ENCODE measurements around the gene PPP4R3A. TPM values are rescaled to one million over a fixed set of nuclear protein-coding genes. Genes with fewer than 3 reads are reported as not detected.
"Not testable (repeated sequence)": the region's sequence is repeated elsewhere in the genome, so short reads cannot be mapped to it uniquely, and the experiment has no call there.

Gene PPP4R3A
- 69.0 TPM for total RNA-seq
- polyA plus RNA-seq (ENCODE audit: insufficient read depth in 1 of 8, insufficient read length in 8 of 8, low replicate concordance in 1 of 8): 10 to 100 TPM; 54.5 to 76.0 (median 68.2) TPM
- long read RNA-seq, donor 1, full-length matches to known transcripts: 4 of 4 reads
- long read RNA-seq, donor 1, partial matches to known transcripts: 0 of 4 reads
- long read RNA-seq, donor 1, other reads (novel, unspliced or antisense): 0 of 4 reads
- long read RNA-seq, donor 2, partial matches to known transcripts: 0 of 1 reads
- long read RNA-seq, donor 2, other reads (novel, unspliced or antisense): 0 of 1 reads
- long read RNA-seq, donor 3, full-length matches to known transcripts: 10 of 10 reads
- long read RNA-seq, donor 3, partial matches to known transcripts: 0 of 10 reads
- long read RNA-seq, donor 3, other reads (novel, unspliced or antisense): 0 of 10 reads
- long read RNA-seq, donor 4, partial matches to known transcripts: 0 of 1 reads
- long read RNA-seq, donor 4, other reads (novel, unspliced or antisense): 0 of 1 reads
- long read RNA-seq, donor 5, full-length matches to known transcripts: 7 of 12 reads
- long read RNA-seq, donor 5, partial matches to known transcripts: 5 of 12 reads
- long read RNA-seq, donor 5, other reads (novel, unspliced or antisense): 0 of 12 reads
- long read RNA-seq, donor 6, full-length matches to known transcripts: 10 of 10 reads
- long read RNA-seq, donor 6, partial matches to known transcripts: 0 of 10 reads
- long read RNA-seq, donor 6, other reads (novel, unspliced or antisense): 0 of 10 reads
- long read RNA-seq, donor 7, partial matches to known transcripts: 0 of 5 reads
- long read RNA-seq, donor 7, other reads (novel, unspliced or antisense): 0 of 5 reads
- long read RNA-seq, donor 8, full-length matches to known transcripts: 3 of 3 reads
- long read RNA-seq, donor 8, partial matches to known transcripts: 0 of 3 reads
- long read RNA-seq, donor 8, other reads (novel, unspliced or antisense): 0 of 3 reads
- long read RNA-seq, donor 9: 0 reads
- long read RNA-seq, donor 10, full-length matches to known transcripts: 5 of 5 reads
- long read RNA-seq, donor 10, partial matches to known transcripts: 0 of 5 reads
- long read RNA-seq, donor 10, other reads (novel, unspliced or antisense): 0 of 5 reads
- long read RNA-seq, donor 11, partial matches to known transcripts: 0 of 1 reads
- long read RNA-seq, donor 11, other reads (novel, unspliced or antisense): 0 of 1 reads

DNA sequence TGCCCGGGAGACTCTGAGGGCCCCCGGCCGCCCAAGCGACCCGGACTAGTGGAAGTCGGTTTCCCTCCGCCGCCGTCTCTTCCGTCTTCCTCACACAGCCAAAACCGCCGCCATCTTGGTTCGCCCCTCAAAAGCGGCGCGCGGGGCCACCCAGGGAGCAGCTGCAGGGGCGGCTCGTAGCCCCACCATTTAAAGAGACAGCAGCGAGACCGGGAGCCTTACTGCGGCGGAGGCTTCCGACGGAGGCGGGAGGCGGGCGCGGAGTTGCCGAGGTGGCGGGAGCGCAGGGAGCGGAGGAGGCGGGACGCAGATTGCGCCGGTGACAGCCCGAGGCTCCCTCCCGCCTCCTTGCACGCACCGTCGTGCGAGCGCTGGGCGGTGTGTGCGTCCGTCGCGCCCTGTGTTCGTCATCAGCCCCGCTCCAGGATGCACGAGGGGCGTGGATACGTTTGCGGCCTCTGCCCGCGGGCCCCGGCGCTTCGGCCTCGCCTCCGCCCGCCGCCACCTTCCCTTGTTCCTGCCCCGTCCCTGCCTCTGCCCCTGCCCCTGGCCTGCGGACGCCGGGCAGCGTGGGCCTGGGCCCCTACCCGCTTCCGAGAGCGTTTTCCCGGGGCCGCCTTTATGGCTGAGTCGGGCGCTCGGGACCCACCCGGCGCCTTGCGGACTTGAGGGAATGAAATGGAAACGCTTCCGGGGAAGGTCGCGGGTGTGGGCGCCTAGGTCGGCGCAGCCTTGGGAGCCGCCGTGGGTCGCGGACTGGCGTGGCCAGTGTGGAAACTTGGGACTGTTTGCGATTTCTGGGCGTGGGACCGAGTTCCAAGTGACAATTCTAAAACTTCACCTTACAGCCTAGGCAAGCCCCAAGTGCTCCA lies at the start of gene PPP4R3A:
TSS of gene PPP4R3A (minus strand) at position 140 of the 872 bp plus-strand sequence. CDS start 663 bp downstream, outside the sequence.
- under 1% methylated on average over 85 of the region's 95 CpGs for WGBS (ENCODE audit: insufficient coverage)
- H3K9me3 ChIP-seq (replicated peaks; ENCODE audit: control insufficient read depth, low read depth, low read length): no peaks in the 10 kb centered on the region
- no peaks in the 10 kb centered on the region for H3K4me1 ChIP-seq (ENCODE audit: control insufficient read depth, insufficient read depth, low read length)
- H3K27me3 ChIP-seq (ENCODE audit: control insufficient read depth, insufficient read depth, low read length): no peaks in the 10 kb centered on the region
- peak within 1 kb of the TSS; percentile 99 for H3K27ac ChIP-seq (ENCODE audit: low read length)
- H3K4me3 ChIP-seq (ENCODE audit: low read length): peak within 1 kb of the TSS; percentile 80
- peaks cover 4% of the 10 kb centered on the region for H3K36me3 ChIP-seq (ENCODE audit: control insufficient read depth, insufficient read depth, low read length)
- DNase-seq: peak; percentile 98

GRCh38 chr14:91555531-91555930 lies 45.4 kb upstream of the PPP4R3A start:
- DNase-seq: no peak
- no peaks in the 10 kb centered on the region for H3K9me3 ChIP-seq (replicated peaks; ENCODE audit: control insufficient read depth, low read depth, low read length)
- WGBS (ENCODE audit: insufficient coverage): no CpG with 5 or more reads among the region's 2 CpGs
- no peak overlapping the region for H3K4me3 ChIP-seq (ENCODE audit: low read length)
- no peak overlapping the region for H3K27ac ChIP-seq (ENCODE audit: low read length)
- no peaks in the 10 kb centered on the region for H3K27me3 ChIP-seq (ENCODE audit: control insufficient read depth, insufficient read depth, low read length)
- no peaks in the 10 kb centered on the region for H3K4me1 ChIP-seq (ENCODE audit: control insufficient read depth, insufficient read depth, low read length)
- no peaks in the 10 kb centered on the region for H3K36me3 ChIP-seq (ENCODE audit: control insufficient read depth, insufficient read depth, low read length)

- DNase-seq: no peak
- Histone ChIP-seq H3K4me3 (ENCODE audit: low read length) (no peak overlapping the region), H3K27ac (ENCODE audit: low read length) (no peak overlapping the region), H3K36me3 (ENCODE audit: control insufficient read depth, insufficient read depth, low read length) (no peaks in the 10 kb centered on the region), H3K4me1 (ENCODE audit: control insufficient read depth, insufficient read depth, low read length) (no peaks in the 10 kb centered on the region), H3K9me3 (replicated peaks; ENCODE audit: control insufficient read depth, low read depth, low read length) (no peaks in the 10 kb centered on the region), H3K27me3 (ENCODE audit: control insufficient read depth, insufficient read depth, low read length) (no peaks in the 10 kb centered on the region)
- 88% methylated on average over 9 of the region's 11 CpGs for WGBS (ENCODE audit: insufficient coverage)
Observed at GRCh38 chr14:91554535-91555332, 44.6 kb upstream of the PPP4R3A start.

DNA sequence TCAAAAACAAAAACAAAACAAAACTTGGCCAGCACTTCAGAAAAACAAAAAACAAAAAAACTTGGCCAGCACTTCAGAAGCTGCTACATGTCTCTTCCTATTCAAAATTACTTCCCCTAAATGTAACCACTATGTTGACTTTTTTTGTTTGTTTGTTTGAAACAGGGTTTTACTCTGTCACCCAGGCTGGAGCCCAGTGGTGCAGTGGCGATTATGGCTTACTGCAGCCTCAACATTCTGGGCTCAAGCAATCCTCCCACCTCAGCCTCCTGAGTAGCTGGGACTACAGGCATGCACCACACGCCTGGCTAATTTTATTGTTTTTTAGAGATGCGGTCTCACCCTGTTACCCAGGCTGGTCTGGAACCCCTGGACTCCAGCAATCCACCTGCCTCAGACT lies 38.0 kb upstream of the PPP4R3A start:
- WGBS (ENCODE audit: insufficient coverage): 86% methylated on average over 2 of the region's 3 CpGs
- Histone ChIP-seq H3K4me3 (ENCODE audit: low read length) (no peak overlapping the region), H3K27me3 (ENCODE audit: control insufficient read depth, insufficient read depth, low read length) (no peaks in the 10 kb centered on the region), H3K36me3 (ENCODE audit: control insufficient read depth, insufficient read depth, low read length) (no peaks in the 10 kb centered on the region), H3K27ac (ENCODE audit: low read length) (no peak overlapping the region), H3K4me1 (ENCODE audit: control insufficient read depth, insufficient read depth, low read length) (no peaks in the 10 kb centered on the region), H3K9me3 (replicated peaks; ENCODE audit: control insufficient read depth, low read depth, low read length) (no peaks in the 10 kb centered on the region)
- DNase-seq: no peak

DNA sequence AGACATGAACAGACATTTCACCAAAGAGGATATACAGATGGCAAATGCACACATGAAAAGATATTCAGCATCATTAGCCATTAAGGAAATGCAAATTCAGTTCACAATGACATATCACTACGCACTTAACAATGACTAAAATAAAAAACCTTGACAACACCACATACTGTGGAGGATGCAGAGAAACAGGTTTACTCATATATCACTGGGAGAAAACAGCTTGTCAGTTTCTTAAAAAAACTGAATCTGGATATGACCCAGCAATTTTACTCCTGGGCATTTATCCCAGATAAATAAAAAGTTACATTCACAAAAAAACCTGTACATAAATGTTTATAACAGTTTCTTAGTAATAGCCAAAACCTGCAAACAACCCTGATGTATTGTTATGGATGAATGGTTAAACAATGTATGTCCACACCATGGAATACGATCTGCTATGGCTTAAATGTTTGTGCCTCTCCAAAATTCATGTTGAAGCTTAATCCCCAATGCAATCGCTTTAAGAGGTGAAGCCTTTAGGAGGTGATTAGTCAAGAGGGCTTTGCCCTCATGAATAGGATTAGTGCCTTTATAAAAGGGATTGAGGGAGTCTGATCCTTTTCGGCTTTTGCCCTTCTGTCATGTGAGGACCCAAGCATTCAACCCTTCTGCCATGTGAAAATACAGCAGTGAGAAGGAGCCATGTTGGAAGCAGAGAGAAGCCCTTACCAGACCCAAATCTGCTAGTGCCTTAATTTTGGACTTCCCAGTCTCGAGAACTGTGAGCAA lies 36.0 kb upstream of the PPP4R3A start:
- no CpG with 5 or more reads among the region's 5 CpGs for WGBS (ENCODE audit: insufficient coverage)
- Histone ChIP-seq H3K9me3 (replicated peaks; ENCODE audit: control insufficient read depth, low read depth, low read length) (no peaks in the 10 kb centered on the region), H3K27ac (ENCODE audit: low read length) (no peak overlapping the region), H3K27me3 (ENCODE audit: control insufficient read depth, insufficient read depth, low read length) (no peaks in the 10 kb centered on the region), H3K36me3 (ENCODE audit: control insufficient read depth, insufficient read depth, low read length) (no peaks in the 10 kb centered on the region), H3K4me1 (ENCODE audit: control insufficient read depth, insufficient read depth, low read length) (no peaks in the 10 kb centered on the region), H3K4me3 (ENCODE audit: low read length) (no peak overlapping the region)
- DNase-seq: no peak

- DNase-seq: no peak
- H3K4me3 ChIP-seq (ENCODE audit: low read length): no peak overlapping the region
Observed at GRCh38 chr14:91545204-91545603, 35.1 kb upstream of the PPP4R3A start.

GRCh38 chr14:91536327-91536726 lies 26.2 kb upstream of the PPP4R3A start:
- no peaks in the 10 kb centered on the region for H3K36me3 ChIP-seq (ENCODE audit: control insufficient read depth, insufficient read depth, low read length)
- no peak for DNase-seq
- H3K27ac ChIP-seq (ENCODE audit: low read length): no peak overlapping the region
- H3K4me3 ChIP-seq (ENCODE audit: low read length): no peak overlapping the region
- no peaks in the 10 kb centered on the region for H3K4me1 ChIP-seq (ENCODE audit: control insufficient read depth, insufficient read depth, low read length)
- no peaks in the 10 kb centered on the region for H3K27me3 ChIP-seq (ENCODE audit: control insufficient read depth, insufficient read depth, low read length)
- H3K9me3 ChIP-seq (replicated peaks; ENCODE audit: control insufficient read depth, low read depth, low read length): no peaks in the 10 kb centered on the region
- WGBS (ENCODE audit: insufficient coverage): 93% methylated on average over 2 of the region's 3 CpGs

More at GRCh38 chr14:91545204-91545603, 35.1 kb upstream of the PPP4R3A start:
- Histone ChIP-seq H3K9me3 (replicated peaks; ENCODE audit: control insufficient read depth, low read depth, low read length) (no peaks in the 10 kb centered on the region), H3K4me1 (ENCODE audit: control insufficient read depth, insufficient read depth, low read length) (no peaks in the 10 kb centered on the region), H3K36me3 (ENCODE audit: control insufficient read depth, insufficient read depth, low read length) (no peaks in the 10 kb centered on the region), H3K27ac (ENCODE audit: low read length) (no peak overlapping the region), H3K27me3 (ENCODE audit: control insufficient read depth, insufficient read depth, low read length) (no peaks in the 10 kb centered on the region)

GRCh38 chr14:91534059-91534458 lies 23.9 kb upstream of the PPP4R3A start:
- not testable (repeated sequence) for H3K9me3 ChIP-seq (replicated peaks; ENCODE audit: control insufficient read depth, low read depth, low read length); H3K4me3 ChIP-seq (ENCODE audit: low read length); H3K27ac ChIP-seq (ENCODE audit: low read length); H3K36me3 ChIP-seq (ENCODE audit: control insufficient read depth, insufficient read depth, low read length); DNase-seq; H3K4me1 ChIP-seq (ENCODE audit: control insufficient read depth, insufficient read depth, low read length); H3K27me3 ChIP-seq (ENCODE audit: control insufficient read depth, insufficient read depth, low read length)
- WGBS (ENCODE audit: insufficient coverage): no CpG with 5 or more reads among the region's 5 CpGs

Measured in muscle of leg (tissue), 16 donors.